Progenitor cell of endocrine pancreas (in vitro differentiated cells): ENCODE measurements around the gene FAM217B. TPM values are rescaled to one million over a fixed set of nuclear protein-coding genes. Genes with fewer than 3 reads are reported as not detected.

Experiments used
- DNase-seq: peaks from one replicate; pipeline ENCODE4 v3.0.0; 2021; ENCODE audit warnings: low spot score; ENCODE audit not compliant: unreplicated experiment
- H3K27ac Mint-ChIP-seq: 2 replicates; pipeline ENCODE4 v1.8.0; 2021; ENCODE audit warnings: mild to moderate bottlenecking, moderate library complexity, mixed read lengths
- H3K27me3 Mint-ChIP-seq: 2 replicates; pipeline ENCODE4 v1.8.0; 2021; ENCODE audit warnings: mixed read lengths
- H3K36me3 Mint-ChIP-seq: 2 replicates; pipeline ENCODE4 v1.8.0; 2022; ENCODE audit warnings: mixed read lengths; ENCODE audit not compliant: insufficient read depth
- H3K4me1 Mint-ChIP-seq: 2 replicates; pipeline ENCODE4 v1.8.0; 2021; ENCODE audit warnings: low read depth, mixed read lengths
- H3K4me3 Mint-ChIP-seq: 2 replicates; pipeline ENCODE4 v1.8.0; 2021; ENCODE audit warnings: low read depth, mild to moderate bottlenecking, moderate library complexity, mixed read lengths
- H3K9me3 Mint-ChIP-seq: 2 replicates; pipeline ENCODE4 v1.8.0; 2021; ENCODE audit warnings: low read depth, mixed read lengths
- CTCF ChIP-seq: fragments of 200-600 bp; sonication (generic); IDR thresholded peaks from one replicate; pipeline ENCODE4 v1.5.0; 2021; ENCODE audit warnings: antibody characterized with exemption, mild to moderate bottlenecking; ENCODE audit not compliant: unreplicated experiment
- total RNA-seq: library from RNA; stranded (reverse); gene quantifications from 2 replicates; pipeline ENCODE4 v1.2.1, GENCODE V29; 2021

The FAM217B gene
- total RNA-seq, 1 donor from 2014 or later = 18.0 TPM

GRCh38 chr20:59933849-59934585, 6.2 kb upstream of the FAM217B start:
- Mint-ChIP-seq H3K27ac (peak overlapping the region; percentile 49), H3K9me3 (peaks cover 3% of the 10 kb centered on the region), H3K4me1 (peaks cover 27% of the 10 kb centered on the region), H3K36me3 (peaks cover 11% of the 10 kb centered on the region), H3K27me3 (peaks cover 14% of the 10 kb centered on the region), H3K4me3 (peak overlapping the region; percentile 67)
- peak; percentile 76 for DNase-seq
- peak; percentile 99 for TF ChIP-seq CTCF

- Mint-ChIP-seq H3K4me1 (peaks cover 23% of the 10 kb centered on the region), H3K9me3 (peaks cover 3% of the 10 kb centered on the region), H3K27ac (no peak overlapping the region), H3K4me3 (no peak overlapping the region), H3K36me3 (peaks cover 11% of the 10 kb centered on the region), H3K27me3 (peaks cover 14% of the 10 kb centered on the region)
- DNase-seq = no peak
- no peak for TF ChIP-seq CTCF
These were observed 4.6 kb upstream of the FAM217B start for GRCh38 chr20:59935457-59936185.

GRCh38 chr20:59936409-59936808, 3.8 kb upstream of the FAM217B start:
- no peak overlapping the region for H3K4me3 Mint-ChIP-seq
- TF ChIP-seq CTCF = no peak
- peaks cover 3% of the 10 kb centered on the region for H3K9me3 Mint-ChIP-seq
- H3K27me3 Mint-ChIP-seq = peaks cover 14% of the 10 kb centered on the region
- peaks cover 26% of the 10 kb centered on the region for H3K4me1 Mint-ChIP-seq
- no peak for DNase-seq
- H3K27ac Mint-ChIP-seq = no peak overlapping the region
- peaks cover 11% of the 10 kb centered on the region for H3K36me3 Mint-ChIP-seq

- TF ChIP-seq CTCF = no peak
- Mint-ChIP-seq H3K4me3 (peak overlapping the region; percentile 5), H3K27ac (no peak overlapping the region), H3K9me3 (no peaks in the 10 kb centered on the region), H3K4me1 (peaks cover 23% of the 10 kb centered on the region), H3K36me3 (peaks cover 11% of the 10 kb centered on the region), H3K27me3 (peaks cover 14% of the 10 kb centered on the region)
- no peak for DNase-seq
These were observed 3.0 kb upstream of the FAM217B start for GRCh38 chr20:59937150-59937549.

- Mint-ChIP-seq H3K9me3 (no peaks in the 10 kb centered on the region), H3K36me3 (peaks cover 11% of the 10 kb centered on the region), H3K27ac (peak overlapping the region; percentile 77), H3K27me3 (peaks cover 14% of the 10 kb centered on the region), H3K4me3 (peak overlapping the region; percentile 70), H3K4me1 (peaks cover 23% of the 10 kb centered on the region)
- DNase-seq = no peak
- TF ChIP-seq CTCF = no peak
These were observed 2.0 kb upstream of the FAM217B start for GRCh38 chr20:59938221-59938620.
